Stomach (tissue), 9 donors: ENCODE results near the gene PPARA. TPM values are rescaled to one million over a fixed set of nuclear protein-coding genes. Genes with fewer than 3 reads are reported as not detected.

Experiments
- DNase-seq, 2 donors: peaks; one replicate each; pipeline versions ENCODE4 v3.0.0 to v3.0.0-alpha.2; 2013 to 2019
- H3K27ac ChIP-seq, 5 donors: fragments of 200-600 bp in 4 of 5; sonication (generic) in 4 of 5; one replicate each; pipeline ENCODE4 v1.5.1; 2013 to 2019; ENCODE audit warnings: mild to moderate bottlenecking in 1 of 5, moderate library complexity in 1 of 5
- H3K27me3 ChIP-seq, 3 donors: fragments of 200-600 bp; sonication (generic); one replicate each; pipeline ENCODE4 v1.5.1; 2017 to 2019; ENCODE audit warnings: mixed run types in 1 of 3
- H3K36me3 ChIP-seq, 4 donors: fragments of 200-600 bp; sonication (generic); 1 replicate in 3 of 4; 2 replicates in 1 of 4; pipeline ENCODE4 v1.5.1; 2016 to 2019
- H3K4me1 ChIP-seq, 4 donors: fragments of 200-600 bp; sonication (generic); one replicate each; pipeline ENCODE4 v1.5.1; 2016 to 2019
- H3K4me3 ChIP-seq, 4 donors: fragments of 200-600 bp; sonication (generic) in 3 of 4; one replicate each; pipeline ENCODE4 v1.5.1; 2016 to 2019; ENCODE audit warnings: mild to moderate bottlenecking in 1 of 4
- H3K9me3 ChIP-seq, 4 donors: fragments of 200-600 bp; sonication (generic); one replicate each; pipeline ENCODE4 v1.5.1; 2016 to 2019
- EP300 ChIP-seq: sonication (generic); formaldehyde crosslinking; IDR thresholded peaks from one replicate; pipeline ENCODE4 v1.6.1; 2017; ENCODE audit warnings: antibody characterized with exemption
- POLR2A ChIP-seq, 4 donors: fragments of 450-650 bp; IDR thresholded peaks; one replicate each; pipeline ENCODE4 v1.6.1; 2016; ENCODE audit warnings: antibody characterized with exemption in 4 of 4, control low read depth in 2 of 4, mild to moderate bottlenecking in 1 of 4, moderate library complexity in 1 of 4
- POLR2AphosphoS5 ChIP-seq, 3 donors: sonication (generic); formaldehyde crosslinking; IDR thresholded peaks; one replicate each; pipeline ENCODE4 v1.6.1; 2016; ENCODE audit warnings: antibody characterized with exemption in 3 of 3
- WGBS, 5 donors: extraction: QIAGEN DNeasy Blood & Tissue Kit in 3 of 5; methylation state at CpG; one replicate each; pipeline versions ENCODE4 v1.1.5 to v1.1.7; 2013 to 2018; 5-methylcytosine and 5-hydroxymethylcytosine counted together
- intact Hi-C: fragments of 100-400 bp; cut with DNase I; formaldehyde crosslinking; loops from one replicate; pipeline ENCODE4 v1.15.1; 2023; ENCODE audit warnings: low total_unique reads
- polyA plus RNA-seq, 3 donors: library from polyadenylated mRNA; stranded (reverse); fragments of 200-250 nt; gene quantifications; one replicate each; pipeline ENCODE4 v1.2.3, GENCODE V29; 2013
- total RNA-seq, 5 donors: library from RNA; depleted of rRNA; stranded (reverse); fragments of >200 nt; gene quantifications; one replicate each; pipeline versions ENCODE4 v1.1.0 to v1.2.3, GENCODE V29; 2014 to 2016
- TF ChIP-seq, protein P1 (sequence below), 7 experiments: fragments of 450-650 bp in 4 of 7; fragments of 200-600 bp in 3 of 7; sonication (generic) in 3 of 7; IDR thresholded peaks; one replicate each; pipeline ENCODE4 v1.5.1; 2016 to 2019; ENCODE audit warnings: antibody characterized with exemption in 7 of 7, control low read depth in 2 of 7, mild to moderate bottlenecking in 1 of 7
- donor health status: healthy with polysubstance abuse.
- donor health status: Bipolar disorder and iron deficiency.
- donor health status: healthy.

The PPARA gene
- total and polyA plus RNA-seq, 8 donors = 3.4 to 28.8 (median 11.6) TPM

DNA sequence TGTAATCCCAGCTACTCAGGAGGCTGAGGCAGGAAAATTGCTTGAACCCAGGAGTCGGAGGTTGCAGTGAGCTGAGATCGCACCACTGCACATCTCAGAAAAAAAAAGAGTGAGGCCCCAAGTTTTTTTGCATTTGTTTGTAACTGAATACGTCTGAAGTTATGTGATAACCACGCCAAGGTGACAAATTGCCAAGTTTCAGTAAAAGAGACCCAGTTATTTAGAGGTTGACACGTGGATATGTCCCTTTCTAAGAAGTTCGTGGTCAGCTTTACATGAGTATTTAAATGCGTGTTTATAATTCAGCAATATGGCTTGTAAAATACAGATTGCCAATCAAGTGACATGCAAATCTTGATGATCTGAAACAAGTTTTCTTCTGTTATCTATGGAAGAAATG lies 8.0 kb downstream of the PPARA start:
- Histone ChIP-seq H3K9me3 (no peaks in the 10 kb centered on the region), H3K27me3 (no peaks in the 10 kb centered on the region), H3K27ac (no peak overlapping the region), H3K36me3 (peaks cover 4 to 55% (median 38%) of the 10 kb centered on the region in 4 donors), H3K4me3 (no peak overlapping the region), H3K4me1 (peaks cover 0 to 41% (median 28%) of the 10 kb centered on the region in 4 donors)
- TF ChIP-seq, protein P1, sequence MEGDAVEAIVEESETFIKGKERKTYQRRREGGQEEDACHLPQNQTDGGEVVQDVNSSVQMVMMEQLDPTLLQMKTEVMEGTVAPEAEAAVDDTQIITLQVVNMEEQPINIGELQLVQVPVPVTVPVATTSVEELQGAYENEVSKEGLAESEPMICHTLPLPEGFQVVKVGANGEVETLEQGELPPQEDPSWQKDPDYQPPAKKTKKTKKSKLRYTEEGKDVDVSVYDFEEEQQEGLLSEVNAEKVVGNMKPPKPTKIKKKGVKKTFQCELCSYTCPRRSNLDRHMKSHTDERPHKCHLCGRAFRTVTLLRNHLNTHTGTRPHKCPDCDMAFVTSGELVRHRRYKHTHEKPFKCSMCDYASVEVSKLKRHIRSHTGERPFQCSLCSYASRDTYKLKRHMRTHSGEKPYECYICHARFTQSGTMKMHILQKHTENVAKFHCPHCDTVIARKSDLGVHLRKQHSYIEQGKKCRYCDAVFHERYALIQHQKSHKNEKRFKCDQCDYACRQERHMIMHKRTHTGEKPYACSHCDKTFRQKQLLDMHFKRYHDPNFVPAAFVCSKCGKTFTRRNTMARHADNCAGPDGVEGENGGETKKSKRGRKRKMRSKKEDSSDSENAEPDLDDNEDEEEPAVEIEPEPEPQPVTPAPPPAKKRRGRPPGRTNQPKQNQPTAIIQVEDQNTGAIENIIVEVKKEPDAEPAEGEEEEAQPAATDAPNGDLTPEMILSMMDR (IDR thresholded peaks at IDR 0.05) = no peak
- no peak for TF ChIP-seq POLR2A (IDR thresholded peaks at IDR 0.05)
- no peak for TF ChIP-seq POLR2AphosphoS5 (IDR thresholded peaks at IDR 0.05)
- no peak for TF ChIP-seq EP300
- 77 to 87% (median 78%) methylated on average over 7 of the region's 7 CpGs for WGBS, 5 donors
- no peak for DNase-seq
- intact Hi-C loops = no loop called here

DNA sequence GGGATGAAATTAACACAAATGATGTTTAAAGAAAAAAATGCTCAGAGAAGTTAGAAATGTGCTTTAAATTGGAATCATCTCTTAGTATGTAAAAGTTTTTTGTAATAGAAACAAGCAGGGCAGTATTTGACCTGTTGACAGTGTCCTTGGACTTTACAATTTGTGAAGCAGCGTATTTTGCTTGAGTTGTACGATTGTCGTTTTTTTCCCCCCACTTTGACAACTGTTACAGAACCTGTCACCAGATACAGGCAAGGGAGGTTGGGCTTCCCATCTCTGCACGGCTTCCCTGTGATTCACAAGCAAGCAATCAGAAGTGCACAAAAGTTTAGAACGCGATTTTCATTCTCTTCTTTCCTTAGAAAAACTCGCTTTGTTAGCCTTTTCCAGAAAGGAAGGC lies 8.9 kb downstream of the PPARA start:
- H3K27me3 ChIP-seq = no peaks in the 10 kb centered on the region
- DNase-seq = no peak
- TF ChIP-seq POLR2A (IDR thresholded peaks at IDR 0.05) (no peak), POLR2AphosphoS5 (IDR thresholded peaks at IDR 0.05) (no peak), EP300 (no peak)
- TF ChIP-seq, protein P1 (IDR thresholded peaks at IDR 0.05) = no peak
- H3K9me3 ChIP-seq = no peaks in the 10 kb centered on the region
- no peak overlapping the region for H3K27ac ChIP-seq
- peaks cover 4 to 46% (median 36%) of the 10 kb centered on the region in 4 donors for H3K36me3 ChIP-seq
- H3K4me1 ChIP-seq = peaks cover 0 to 35% (median 24%) of the 10 kb centered on the region in 4 donors
- WGBS, 5 donors = 88 to 96% (median 92%) methylated on average over 7 of the region's 7 CpGs
- no peak overlapping the region for H3K4me3 ChIP-seq
- intact Hi-C loops = no loop called here

- H3K36me3 ChIP-seq = peaks cover 4 to 43% (median 36%) of the 10 kb centered on the region in 4 donors
- DNase-seq = peak in 1 of 2 donors; percentile 10
- H3K4me3 ChIP-seq = no peak overlapping the region
- no peak overlapping the region for H3K27ac ChIP-seq
- no peaks in the 10 kb centered on the region for H3K27me3 ChIP-seq
- H3K9me3 ChIP-seq = no peaks in the 10 kb centered on the region
- intact Hi-C loops = no loop called here
- 86 to 95% (median 88%) methylated on average over 10 of the region's 10 CpGs for WGBS, 5 donors
- peaks cover 0 to 31% (median 20%) of the 10 kb centered on the region in 4 donors for H3K4me1 ChIP-seq
- TF ChIP-seq EP300 (no peak), POLR2AphosphoS5 (IDR thresholded peaks at IDR 0.05) (no peak), POLR2A (IDR thresholded peaks at IDR 0.05) (no peak)
- TF ChIP-seq, protein P1 (IDR thresholded peaks at IDR 0.05) = no peak
Measured at GRCh38 chr22:46159777-46160176, 9.5 kb downstream of the PPARA start.

DNA sequence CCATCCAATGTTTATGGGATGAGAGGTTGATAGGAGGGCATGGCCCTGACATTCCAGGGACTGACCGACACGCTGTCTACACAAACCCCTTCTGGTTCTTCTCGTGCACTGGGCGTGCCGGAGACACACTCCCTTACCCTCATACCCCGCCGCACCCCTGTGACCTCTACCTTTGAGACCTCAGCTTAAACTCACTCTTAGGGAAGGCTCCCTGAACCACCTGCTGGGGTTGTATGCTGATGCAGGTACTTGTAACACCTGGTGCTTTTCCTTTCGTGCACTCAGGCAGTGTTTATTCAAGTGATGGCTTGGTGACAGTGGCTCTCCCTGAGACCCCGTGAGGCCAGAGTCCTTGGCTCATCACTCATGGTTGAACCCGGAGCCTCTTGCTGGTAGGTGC lies 12.0 kb downstream of the PPARA start:
- Histone ChIP-seq H3K4me3 (no peak overlapping the region), H3K9me3 (no peaks in the 10 kb centered on the region), H3K36me3 (peaks cover 4 to 36% (median 21%) of the 10 kb centered on the region in 4 donors), H3K27me3 (no peaks in the 10 kb centered on the region), H3K4me1 (peaks cover 0 to 24% (median 15%) of the 10 kb centered on the region in 4 donors), H3K27ac (peak overlapping the region in 1 of 5 donors; percentile 14)
- intact Hi-C loops = no loop called here
- DNase-seq = peak in 1 of 2 donors; percentile 48
- WGBS, 5 donors = 61 to 83% (median 68%) methylated on average over 10 of the region's 10 CpGs
- TF ChIP-seq POLR2A (IDR thresholded peaks at IDR 0.05) (no peak), EP300 (no peak), POLR2AphosphoS5 (IDR thresholded peaks at IDR 0.05) (no peak)
- TF ChIP-seq, protein P1 (IDR thresholded peaks at IDR 0.05) = no peak
